Measurements from ENCODE around the gene NFYA. TPM values are rescaled to one million over a fixed set of nuclear protein-coding genes. Genes with fewer than 3 reads are reported as not detected.

NFYA gene
- total and polyA plus RNA-seq, 5 experiments from 2014 or later, result 17.0 to 60.0 (median 27.9) TPM

DNA sequence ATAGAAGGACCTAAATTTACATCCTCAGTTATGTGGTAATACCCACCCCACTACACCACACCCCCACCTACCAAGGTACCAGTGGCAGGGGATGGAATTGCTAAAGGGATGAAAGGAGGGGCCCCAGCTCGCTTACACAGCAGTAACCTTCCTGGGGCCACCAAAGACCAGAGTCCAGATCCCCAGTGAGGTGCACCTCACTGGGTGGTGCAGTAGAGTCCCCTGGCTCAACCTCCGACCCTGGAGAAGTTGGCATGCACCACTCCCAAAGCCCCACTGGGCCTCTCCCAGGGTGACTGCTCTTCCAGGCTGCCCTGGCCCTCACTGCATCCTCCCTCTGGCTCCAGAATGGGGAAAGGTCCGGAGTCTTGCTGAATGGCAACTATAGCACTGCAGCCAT is 34.6 kb upstream of the NFYA start:
- H3K27ac Mint-ChIP-seq, result peak overlapping the region in 1 of 10 donors; percentile 28
- no peak for DNase-seq

DNA sequence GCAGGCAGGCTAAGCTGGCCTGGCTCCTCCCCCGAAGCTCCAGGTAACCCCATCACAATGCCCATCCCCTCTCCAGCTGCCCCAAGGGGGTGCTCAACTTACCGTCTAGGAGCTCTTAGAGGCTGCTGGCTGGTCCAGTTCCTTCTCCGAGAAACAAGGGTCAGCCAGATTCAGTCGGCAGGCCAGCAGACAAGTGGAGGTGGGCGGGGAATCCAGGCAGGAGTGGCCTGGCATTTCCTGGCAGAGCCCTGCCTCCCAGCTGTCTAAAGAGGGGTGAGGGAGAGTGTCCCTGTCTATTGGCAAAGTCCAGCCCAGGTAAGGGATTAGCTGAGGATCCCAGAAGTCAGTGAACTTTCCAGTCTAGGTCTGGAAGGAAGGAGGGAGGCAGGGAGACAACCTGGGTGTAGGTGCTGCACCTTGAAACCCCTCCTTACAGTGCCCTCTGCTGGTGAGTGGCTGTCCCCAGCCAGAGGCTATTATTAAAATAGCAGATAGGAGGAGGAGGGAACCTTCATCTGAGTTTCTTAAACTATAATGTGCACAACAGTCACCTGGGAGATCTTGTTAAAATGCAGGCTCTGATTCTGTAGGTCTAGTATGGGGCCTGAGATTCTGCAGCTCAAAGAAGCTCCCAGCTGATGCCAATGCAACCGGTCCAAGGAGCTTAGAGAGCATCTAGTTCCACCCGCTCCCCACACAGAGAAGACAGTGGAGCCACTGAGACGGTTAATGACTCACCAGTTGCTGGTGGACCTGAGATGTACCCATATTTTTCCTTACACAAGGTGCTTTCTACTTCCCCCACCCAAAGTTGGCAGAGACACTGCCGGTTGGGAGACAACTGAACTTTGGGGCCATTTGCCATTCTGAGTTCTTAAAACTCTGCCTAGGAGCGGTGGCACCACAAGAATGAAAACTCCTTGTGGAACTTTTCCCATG is 33.4 kb upstream of the NFYA start, which contains the start of gene UNC5CL:
Gene UNC5CL, minus strand, starts transcription at position 162 of the 939 bp plus-strand sequence. CDS start 4,147 bp downstream, outside the sequence.
- POLR2A ChIA-PET, result no interaction called here
- Mint-ChIP-seq H3K27me3 (no peaks in the 10 kb centered on the region), H3K36me3 (peaks cover 0 to 9% (median 4%) of the 10 kb centered on the region in 3 donors), H3K9me3 (no peaks in the 10 kb centered on the region), H3K4me1 (peaks cover 0 to 3% (median 2%) of the 10 kb centered on the region in 4 donors), H3K4me3 (no peak within 1 kb of the TSS), H3K27ac (peak within 1 kb of the TSS in 2 of 10 donors; percentile 28 to 48)
- DNase-seq (peak; percentile 26 to 74 (median 41)), ATAC-seq (peak; percentile 72 to 80)

More for the DNA sequence above, 34.6 kb upstream of the NFYA start:
- Mint-ChIP-seq H3K9me3 (no peaks in the 10 kb centered on the region), H3K4me3 (no peak overlapping the region), H3K27me3 (no peaks in the 10 kb centered on the region), H3K4me1 (peaks cover 0 to 3% (median 2%) of the 10 kb centered on the region in 4 donors), H3K36me3 (peaks cover 0 to 6% (median 4%) of the 10 kb centered on the region in 3 donors)
- no peak for ATAC-seq
- POLR2A ChIA-PET, result no interaction called here

DNA sequence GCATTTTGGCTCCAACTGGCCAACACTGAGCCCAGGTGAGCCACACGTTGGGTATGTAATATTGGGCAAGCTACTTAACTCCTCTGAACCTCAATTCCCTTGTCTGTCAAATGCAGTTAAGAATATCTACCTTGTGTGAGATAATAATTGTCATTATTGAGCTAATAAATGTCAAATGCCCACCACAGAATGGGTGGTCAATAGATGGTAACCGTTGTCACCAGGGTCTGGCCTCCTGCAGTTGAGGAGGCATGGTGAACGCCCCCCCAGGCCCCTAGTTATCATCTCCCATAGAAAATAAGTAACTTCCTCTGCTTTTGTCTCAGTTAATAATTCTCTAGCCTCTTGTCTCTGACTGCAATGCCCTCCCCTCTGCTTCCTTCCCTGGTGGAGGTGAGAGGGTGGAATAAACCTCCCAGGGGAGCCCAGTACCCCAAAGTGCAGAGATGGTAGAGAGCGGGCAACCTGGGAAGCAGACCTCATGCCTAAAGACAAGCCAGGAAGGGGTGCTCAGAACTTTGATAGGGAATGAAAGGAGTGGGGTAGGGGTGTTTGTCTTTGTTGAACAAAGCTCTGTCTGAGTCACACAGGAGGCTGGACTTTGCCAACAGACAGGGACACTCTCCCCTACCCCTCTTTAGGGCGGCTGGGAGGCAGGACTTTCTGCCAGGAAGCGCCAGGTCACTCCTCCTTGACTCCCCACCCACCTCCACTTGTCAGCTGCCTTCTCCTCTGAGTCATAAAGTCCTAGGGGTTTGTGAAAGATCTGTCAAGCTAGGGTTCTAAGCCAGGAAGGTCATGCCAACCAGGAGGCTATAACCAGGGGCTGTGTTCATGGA is 32.5 kb upstream of the NFYA start:
- no peak overlapping the region for H3K4me3 Mint-ChIP-seq
- no peak for DNase-seq
- peaks cover 0 to 10% (median 7%) of the 10 kb centered on the region in 3 donors for H3K36me3 Mint-ChIP-seq
- no peaks in the 10 kb centered on the region for H3K27me3 Mint-ChIP-seq
- H3K27ac Mint-ChIP-seq, result no peak overlapping the region
- H3K9me3 Mint-ChIP-seq, result no peaks in the 10 kb centered on the region
- ATAC-seq, result no peak
- H3K4me1 Mint-ChIP-seq, result peaks cover 0 to 3% (median 2%) of the 10 kb centered on the region in 4 donors
- POLR2A ChIA-PET, result no interaction called here

DNA sequence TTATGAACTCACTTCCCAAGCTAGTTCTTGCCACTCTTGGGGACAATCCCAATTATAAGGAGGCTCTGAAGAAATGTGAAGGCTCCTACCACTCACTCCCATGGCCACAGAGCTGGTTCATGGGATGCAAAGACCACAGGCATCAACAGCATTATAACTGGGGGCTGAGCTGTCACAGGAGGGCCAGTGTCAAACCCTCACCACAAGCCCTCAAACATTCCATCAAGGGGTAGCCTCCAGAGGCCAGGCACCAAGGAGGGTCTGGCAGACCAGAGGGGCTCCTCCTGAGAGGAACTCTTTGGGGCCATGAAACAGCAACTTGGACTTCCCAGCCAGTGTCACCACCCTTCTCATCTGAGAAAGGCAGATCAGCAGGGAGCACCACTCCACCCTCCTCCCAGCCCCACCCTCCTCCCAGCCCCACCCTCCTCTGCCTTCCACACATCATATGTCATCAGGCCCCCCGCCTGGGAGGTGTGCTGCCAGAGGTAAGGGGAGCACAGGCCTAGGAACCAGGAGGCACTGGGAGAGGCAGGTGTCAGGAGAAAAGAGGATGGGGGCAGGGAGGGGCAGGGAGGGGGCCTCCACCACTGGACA is 31.7 kb upstream of the NFYA start:
- Mint-ChIP-seq H3K27ac (no peak overlapping the region), H3K4me1 (peaks cover 0 to 3% (median 2%) of the 10 kb centered on the region in 4 donors), H3K36me3 (peaks cover 0 to 10% (median 7%) of the 10 kb centered on the region in 3 donors), H3K4me3 (no peak overlapping the region), H3K27me3 (no peaks in the 10 kb centered on the region), H3K9me3 (no peaks in the 10 kb centered on the region)
- DNase-seq (no peak), ATAC-seq (no peak)
- POLR2A ChIA-PET, result no interaction called here

DNA sequence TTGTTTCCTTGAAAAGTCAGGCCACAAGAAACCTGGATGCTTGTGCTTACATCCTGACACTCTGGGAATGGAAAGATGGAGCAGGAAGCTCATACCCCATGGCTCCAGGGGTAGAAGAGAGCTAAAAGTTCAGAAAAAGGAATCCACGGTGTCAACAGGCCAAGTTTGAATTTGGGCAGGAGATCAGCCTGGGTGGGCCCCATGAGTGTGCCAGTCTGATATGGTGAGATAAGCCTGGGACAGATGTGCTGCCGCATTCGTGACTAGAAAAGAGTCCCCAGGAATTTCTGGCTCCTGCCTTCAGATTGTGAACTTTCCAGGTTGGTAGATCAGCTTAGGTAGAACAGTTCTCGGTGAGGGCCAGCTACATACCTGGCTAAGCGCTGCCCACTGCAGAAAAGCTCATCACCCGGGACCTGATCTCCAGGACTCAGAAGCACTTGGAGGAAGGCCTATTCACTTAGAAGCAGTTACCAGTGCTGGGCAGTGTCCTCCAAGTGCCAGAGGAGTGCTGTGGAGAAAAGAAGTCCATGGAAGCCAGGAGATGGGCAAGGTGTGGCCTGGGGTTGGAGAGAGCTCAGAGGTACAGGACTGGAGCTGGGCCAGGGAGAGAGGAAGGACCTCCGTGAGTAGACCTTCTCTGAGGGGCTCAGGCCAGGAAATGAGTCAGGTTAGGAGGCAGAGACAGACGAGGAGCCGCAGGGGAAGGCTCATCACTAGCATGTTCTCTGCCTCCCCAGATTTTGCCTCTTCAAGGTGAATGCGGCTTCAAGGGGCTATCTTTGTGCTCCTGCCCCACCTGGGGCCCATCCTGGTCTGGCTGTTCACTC is 30.3 kb upstream of the NFYA start, which contains the start of gene TSPO2:
Gene TSPO2, plus strand, starts transcription at position 242 of the 830 bp plus-strand sequence. Its CDS starts 519 bp downstream, at position 761.
- H3K27ac Mint-ChIP-seq, result peak within 1 kb of the TSS in 2 of 10 donors; percentile 47 to 83
- POLR2A ChIA-PET, result no interaction called here
- no peak for DNase-seq
- no peaks in the 10 kb centered on the region for H3K9me3 Mint-ChIP-seq
- ATAC-seq, result no peak
- no peak within 1 kb of the TSS for H3K4me3 Mint-ChIP-seq
- H3K36me3 Mint-ChIP-seq, result peaks cover 0 to 7% (median 6%) of the 10 kb centered on the region in 3 donors
- H3K27me3 Mint-ChIP-seq, result no peaks in the 10 kb centered on the region
- peaks cover 0 to 3% (median under 1%) of the 10 kb centered on the region in 4 donors for H3K4me1 Mint-ChIP-seq

DNA sequence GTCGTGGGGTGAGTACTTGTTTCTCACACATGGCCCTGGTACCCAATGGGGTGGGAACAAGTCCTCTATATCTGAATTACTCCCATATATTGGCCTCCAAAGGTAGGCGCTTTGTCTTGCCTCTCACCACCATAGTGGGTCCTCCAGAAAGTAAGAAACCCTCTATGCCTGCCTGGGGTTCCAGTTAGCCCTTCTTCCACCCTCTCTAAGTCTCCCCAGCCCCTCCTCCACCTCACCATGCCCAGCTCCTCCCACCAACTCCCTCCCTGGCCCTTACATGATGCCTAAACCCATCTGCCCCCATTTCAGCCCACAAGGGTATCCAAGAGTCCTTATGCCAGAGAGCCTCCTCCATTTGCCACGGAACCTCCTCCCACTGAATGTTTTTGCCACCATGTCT is 29.6 kb upstream of the NFYA start:
- Mint-ChIP-seq H3K27ac (no peak overlapping the region), H3K4me1 (peaks cover 0 to 3% (median under 1%) of the 10 kb centered on the region in 4 donors), H3K4me3 (no peak overlapping the region), H3K27me3 (no peaks in the 10 kb centered on the region), H3K36me3 (peaks cover 0 to 11% (median 10%) of the 10 kb centered on the region in 3 donors), H3K9me3 (no peaks in the 10 kb centered on the region)
- no peak for ATAC-seq
- POLR2A ChIA-PET, result no interaction called here
- DNase-seq, result no peak

DNA sequence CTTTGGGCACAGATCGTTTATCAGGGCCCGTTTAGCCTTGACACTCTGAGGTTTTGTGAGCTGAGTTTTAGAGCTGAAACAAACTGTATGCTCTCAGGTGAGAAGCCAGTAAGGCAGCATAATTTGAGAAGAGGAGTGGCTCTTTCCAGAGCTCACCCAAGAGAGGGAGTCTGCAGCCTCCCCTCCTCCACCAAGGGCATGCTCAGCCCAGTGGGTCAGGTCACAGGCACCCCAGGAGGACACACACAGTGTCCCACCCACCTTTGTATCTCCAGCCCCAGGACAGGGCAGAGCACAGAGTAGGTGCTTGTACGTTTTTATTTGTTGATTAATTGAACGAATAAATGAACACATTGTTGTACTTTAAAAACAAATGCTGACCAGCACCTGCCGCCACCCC is 27.1 kb upstream of the NFYA start:
- DNase-seq (no peak), ATAC-seq (no peak)
- no peak overlapping the region for H3K4me3 Mint-ChIP-seq
- peaks cover 0 to 21% (median 11%) of the 10 kb centered on the region in 3 donors for H3K36me3 Mint-ChIP-seq
- no peaks in the 10 kb centered on the region for H3K4me1 Mint-ChIP-seq
- POLR2A ChIA-PET, result interaction anchor here (1.5 kb wide), 1 partner anchor 24 kb away, joined by 3 read pairs; no protein-coding TSS in a partner anchor
- H3K27me3 Mint-ChIP-seq, result no peaks in the 10 kb centered on the region
- no peaks in the 10 kb centered on the region for H3K9me3 Mint-ChIP-seq
- H3K27ac Mint-ChIP-seq, result no peak overlapping the region

DNA sequence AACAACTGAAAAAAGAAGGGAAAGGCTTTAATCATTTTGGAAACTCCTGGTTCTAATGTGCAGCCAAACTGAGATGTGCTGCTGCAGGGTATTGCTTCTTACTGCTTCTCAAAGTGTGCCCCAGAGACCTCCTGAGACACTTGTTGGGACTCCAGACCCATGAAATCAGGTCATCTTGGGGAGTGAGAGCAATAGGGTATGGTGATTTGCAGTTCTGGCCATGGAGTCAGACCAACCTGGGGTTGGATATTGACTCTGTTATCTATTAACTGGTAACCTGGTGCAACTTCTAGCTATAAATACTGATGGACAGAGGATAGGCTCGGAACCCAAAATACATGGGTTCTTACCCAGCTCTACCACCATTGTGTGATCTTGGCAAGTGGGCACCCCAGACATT is 26.7 kb upstream of the NFYA start:
- H3K36me3 Mint-ChIP-seq, result peaks cover 0 to 21% (median 13%) of the 10 kb centered on the region in 3 donors
- ATAC-seq (no peak), DNase-seq (no peak)
- H3K27ac Mint-ChIP-seq, result no peak overlapping the region
- POLR2A ChIA-PET, result interaction anchor here (1.5 kb wide), 1 partner anchor 23 kb away, joined by 3 read pairs; no protein-coding TSS in a partner anchor
- no peaks in the 10 kb centered on the region for H3K4me1 Mint-ChIP-seq
- no peaks in the 10 kb centered on the region for H3K9me3 Mint-ChIP-seq
- H3K27me3 Mint-ChIP-seq, result no peaks in the 10 kb centered on the region
- H3K4me3 Mint-ChIP-seq, result no peak overlapping the region

DNA sequence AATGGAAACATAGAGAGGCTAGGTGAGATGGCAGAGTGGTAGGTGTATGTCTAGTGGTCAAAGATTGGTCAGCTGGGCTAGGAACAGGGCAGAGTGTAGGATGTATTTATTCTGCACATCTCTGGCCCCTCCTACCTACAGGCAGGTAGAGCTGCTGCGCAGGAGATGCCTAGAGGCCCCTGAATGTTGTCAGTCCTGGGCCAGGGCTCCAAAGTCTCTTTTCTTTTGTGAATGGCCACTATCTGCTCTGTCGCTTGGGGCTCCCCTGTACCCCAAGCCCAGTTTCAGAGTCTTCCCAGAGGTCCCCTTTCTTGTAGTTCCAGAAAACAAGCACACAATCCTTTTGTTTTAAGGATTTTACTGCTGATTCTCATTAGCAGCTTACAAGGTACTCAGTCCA is 25.5 kb upstream of the NFYA start:
- Mint-ChIP-seq H3K27ac (no peak overlapping the region), H3K4me1 (peaks cover 6 to 12% (median 12%) of the 10 kb centered on the region in 4 donors), H3K27me3 (no peaks in the 10 kb centered on the region), H3K9me3 (no peaks in the 10 kb centered on the region), H3K4me3 (no peak overlapping the region), H3K36me3 (peaks cover 0 to 19% (median 8%) of the 10 kb centered on the region in 3 donors)
- ATAC-seq (no peak), DNase-seq (no peak)
- POLR2A ChIA-PET, result no interaction called here

DNA sequence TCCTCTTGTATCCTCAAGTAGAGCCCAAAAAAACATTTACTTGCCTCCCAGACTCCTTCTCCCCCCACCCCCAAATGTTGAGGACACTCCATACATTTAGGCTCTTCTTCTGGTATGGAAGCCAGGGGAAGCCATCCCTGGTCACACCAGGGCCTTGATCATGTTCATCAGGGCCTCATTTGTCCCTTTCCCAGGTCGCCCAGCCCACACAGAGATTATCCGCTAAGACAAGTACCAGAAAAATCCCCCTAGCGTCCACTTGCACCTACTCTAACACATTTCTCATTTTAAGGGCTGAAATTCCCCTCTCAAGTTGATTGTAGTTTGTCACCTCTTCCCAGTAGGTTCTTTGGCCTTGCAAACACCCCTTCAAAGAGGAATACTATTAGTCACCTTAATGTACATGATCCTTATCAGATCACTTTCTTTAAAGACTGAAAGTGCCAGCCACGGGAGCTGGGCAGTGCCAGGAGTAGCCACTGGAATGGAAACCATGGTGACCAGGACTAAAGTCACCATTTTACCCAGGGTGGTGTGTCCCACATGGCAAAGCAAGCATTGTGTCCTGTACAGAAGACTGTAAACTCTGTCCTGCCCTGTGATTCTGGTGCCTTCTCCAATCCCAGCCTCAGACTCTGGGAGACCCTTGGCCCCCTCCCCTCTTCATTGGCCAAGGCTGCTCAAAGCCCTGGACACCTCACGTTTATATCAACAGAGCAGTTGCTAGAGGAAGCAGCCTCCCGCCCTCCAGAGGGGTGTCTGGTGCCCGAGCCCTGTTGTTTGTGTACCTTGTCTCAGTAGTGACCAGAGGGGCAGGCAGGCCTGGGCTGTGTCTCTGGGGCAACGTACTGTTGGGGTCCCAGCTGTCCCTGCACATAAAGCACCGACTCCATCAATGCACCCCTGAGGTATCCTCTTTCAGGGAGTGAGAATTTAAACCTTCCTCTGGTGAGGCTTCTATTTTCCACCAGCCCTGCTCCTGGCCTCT is 24.7 kb upstream of the NFYA start:
- H3K9me3 Mint-ChIP-seq, result no peaks in the 10 kb centered on the region
- peaks cover 0 to 19% (median 8%) of the 10 kb centered on the region in 3 donors for H3K36me3 Mint-ChIP-seq
- H3K27ac Mint-ChIP-seq, result no peak overlapping the region
- ATAC-seq, result no peak
- peaks cover 9 to 19% (median 18%) of the 10 kb centered on the region in 4 donors for H3K4me1 Mint-ChIP-seq
- H3K27me3 Mint-ChIP-seq, result no peaks in the 10 kb centered on the region
- DNase-seq, result no peak
- POLR2A ChIA-PET, result no interaction called here
- no peak overlapping the region for H3K4me3 Mint-ChIP-seq

DNA sequence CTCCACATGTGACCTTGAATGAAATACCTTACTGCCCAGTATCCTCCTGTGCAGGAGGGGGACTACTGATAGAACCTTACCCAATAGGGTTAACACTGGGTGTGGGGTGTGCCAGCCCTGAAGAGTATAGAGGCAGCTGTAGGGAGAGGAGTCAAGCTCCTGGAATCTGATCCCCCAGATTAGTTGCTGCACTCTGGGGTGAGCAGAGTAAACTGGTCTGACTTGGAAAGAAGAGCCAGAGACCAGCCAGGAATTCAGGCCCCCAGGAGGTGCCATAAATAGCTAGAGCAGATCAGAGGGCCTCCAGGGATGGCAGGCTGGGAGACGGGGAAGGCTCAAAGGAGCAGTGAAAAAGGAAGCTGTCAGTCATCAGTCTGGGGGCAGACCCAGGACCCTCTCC is 23.3 kb upstream of the NFYA start:
- H3K36me3 Mint-ChIP-seq, result peaks cover 0 to 16% (median 8%) of the 10 kb centered on the region in 3 donors
- ATAC-seq (no peak), DNase-seq (no peak)
- H3K27me3 Mint-ChIP-seq, result no peaks in the 10 kb centered on the region
- peaks cover 12 to 22% (median 18%) of the 10 kb centered on the region in 4 donors for H3K4me1 Mint-ChIP-seq
- POLR2A ChIA-PET, result no interaction called here
- no peak overlapping the region for H3K4me3 Mint-ChIP-seq
- H3K27ac Mint-ChIP-seq, result peak overlapping the region in 1 of 10 donors; percentile 25
- no peaks in the 10 kb centered on the region for H3K9me3 Mint-ChIP-seq

Data from naive thymus-derived CD8-positive, alpha-beta T cell (primary cell).